CD4-positive, alpha-beta memory T cell (primary cell): ENCODE measurements around the gene KPNA1. TPM values are rescaled to one million over a fixed set of nuclear protein-coding genes. Genes with fewer than 3 reads are reported as not detected.
A peak's percentile ranks its signal among the peaks of the same experiment; 100 is the strongest.

ENCODE experiments used
- CTCF ChIA-PET: fragments of 350-600 bp; sonication (Branson Sonifier 250); formaldehyde crosslinking; loops from one replicate; lab custom pipeline; 2021; ENCODE audit warnings: inconsistent platforms; ENCODE audit not compliant: partially characterized antibody; lab: Charles Lee
- POLR2A ChIA-PET: fragments of 350-600 bp; sonication (Branson Sonifier 250); formaldehyde crosslinking; loops from one replicate; lab custom pipeline; 2021; ENCODE audit not compliant: partially characterized antibody; lab: Charles Lee
- DNase-seq, 5 donors: peaks; one replicate each; pipeline versions ENCODE4 v3.0.0 to v3.0.0-alpha.2; 2020 to 2022; ENCODE audit warnings: mixed read lengths in 1 of 5
- H3K27ac ChIP-seq: one replicate; pipeline ENCODE4 v1.7.0; 2013; ENCODE audit warnings: low read depth, low read length
- H3K27me3 ChIP-seq: 2 replicates; pipeline ENCODE4 v1.7.0; 2013; ENCODE audit warnings: mild to moderate bottlenecking, low read length, moderate library complexity; ENCODE audit not compliant: insufficient read depth
- H3K36me3 ChIP-seq: 2 replicates; pipeline ENCODE4 v1.7.0; 2013; ENCODE audit warnings: mild to moderate bottlenecking, low read length, moderate library complexity; ENCODE audit not compliant: insufficient read depth
- H3K4me1 ChIP-seq: 2 replicates; pipeline ENCODE4 v1.7.0; 2013; ENCODE audit warnings: mild to moderate bottlenecking, low read length, moderate library complexity; ENCODE audit not compliant: insufficient read depth
- H3K4me3 ChIP-seq, 2 donors: one replicate each; pipeline ENCODE4 v1.7.0; 2013; ENCODE audit warnings: low read length in 2 of 2, mild to moderate bottlenecking in 1 of 2
- H3K9me3 ChIP-seq, 2 donors: one replicate each; pipeline ENCODE4 v1.7.0; 2013; ENCODE audit warnings: low read length in 2 of 2, control low read depth in 1 of 2; ENCODE audit not compliant: control insufficient read depth in 1 of 2
- H3K27ac Mint-ChIP-seq, 7 donors: one replicate each; pipeline ENCODE4 v1.8.0; 2020 to 2021; ENCODE audit warnings: mixed read lengths in 7 of 7, mild to moderate bottlenecking in 6 of 7, inconsistent platforms in 3 of 7, moderate library complexity in 3 of 7
- H3K27me3 Mint-ChIP-seq, 2 donors: one replicate each; pipeline ENCODE4 v1.8.0; 2020 to 2021; ENCODE audit warnings: mixed read lengths in 2 of 2
- H3K36me3 Mint-ChIP-seq, 2 donors: one replicate each; pipeline ENCODE4 v1.8.0; 2020 to 2021; ENCODE audit warnings: mixed read lengths in 2 of 2, inconsistent platforms in 1 of 2, mild to moderate bottlenecking in 1 of 2
- H3K4me1 Mint-ChIP-seq, 4 donors: one replicate each; pipeline ENCODE4 v1.8.0; 2020 to 2021; ENCODE audit warnings: mixed read lengths in 4 of 4, mild to moderate bottlenecking in 1 of 4
- H3K4me3 Mint-ChIP-seq, 8 donors: one replicate each; pipeline ENCODE4 v1.8.0; 2020 to 2021; ENCODE audit warnings: mixed read lengths in 8 of 8, mild to moderate bottlenecking in 7 of 8, moderate library complexity in 6 of 8, inconsistent platforms in 3 of 8
- H3K9me3 Mint-ChIP-seq, 8 donors: one replicate each; pipeline ENCODE4 v1.8.0; 2020 to 2021; ENCODE audit warnings: mixed read lengths in 8 of 8, mild to moderate bottlenecking in 5 of 8, inconsistent platforms in 3 of 8, moderate library complexity in 1 of 8
- intact Hi-C: fragments of 100-400 bp; cut with micrococcal nuclease; formaldehyde crosslinking; loops from one replicate; pipeline ENCODE4 v1.15.1; 2023
- polyA plus RNA-seq, 2 donors: library from polyadenylated mRNA; unstranded; fragments of 300-500 nt; fragmentation: Illumina TruSeq; gene quantifications; one replicate each; pipeline ENCODE4 v1.2.3, GENCODE V29; 2021
- total RNA-seq, 2 experiments: library from RNA; stranded (reverse); gene quantifications; one replicate each; pipeline ENCODE4 v1.2.3, GENCODE V29; 2021

The KPNA1 gene
- total and polyA plus RNA-seq, 4 experiments from 2014 or later = 45.6 to 71.5 (median 59.4) TPM

DNA sequence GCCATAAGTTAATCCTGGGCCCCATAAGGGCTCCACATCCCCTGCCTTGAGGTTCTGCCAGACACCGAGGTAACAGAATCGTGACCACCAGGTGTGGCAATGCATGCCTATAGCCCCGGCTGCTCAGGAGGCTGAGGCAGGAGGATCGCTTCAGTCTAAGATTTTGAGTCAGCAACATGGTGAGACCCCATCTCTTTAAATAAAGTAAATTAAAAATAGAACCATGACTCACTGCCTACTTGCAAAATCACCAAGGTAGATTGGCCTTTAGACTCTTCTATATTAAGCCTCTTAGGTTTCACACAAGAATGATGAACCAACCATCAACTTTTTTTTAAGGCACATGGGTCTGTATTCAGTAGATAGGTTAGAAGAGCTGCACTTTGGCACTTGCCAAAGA lies 108.5 kb downstream of the KPNA1 start:
- Mint-ChIP-seq H3K36me3 (peaks cover 50 to 75% of the 10 kb centered on the region in 2 donors), H3K27me3 (no peaks in the 10 kb centered on the region), H3K4me3 (no peak overlapping the region), H3K27ac (peak overlapping the region in 1 of 7 donors; percentile 25), H3K9me3 (no peaks in the 10 kb centered on the region), H3K4me1 (peaks cover 0 to 10% (median 3%) of the 10 kb centered on the region in 4 donors)
- Histone ChIP-seq H3K27ac (no peak overlapping the region), H3K4me3 (no peak overlapping the region), H3K4me1 (no peaks in the 10 kb centered on the region), H3K36me3 (peaks cover 69% of the 10 kb centered on the region), H3K27me3 (no peaks in the 10 kb centered on the region), H3K9me3 (no peaks in the 10 kb centered on the region)
- ChIA-PET POLR2A (interaction anchor here (1.9 to 2.2 kb wide), 2 partner anchors 10 to 23 kb away, joined by 8 to 10 read pairs; partner anchors contain the start of genes FAM162A, MIX23 and WDR5B), CTCF (no interaction called here)
- intact Hi-C loops = no loop called here
- DNase-seq = no peak

DNA sequence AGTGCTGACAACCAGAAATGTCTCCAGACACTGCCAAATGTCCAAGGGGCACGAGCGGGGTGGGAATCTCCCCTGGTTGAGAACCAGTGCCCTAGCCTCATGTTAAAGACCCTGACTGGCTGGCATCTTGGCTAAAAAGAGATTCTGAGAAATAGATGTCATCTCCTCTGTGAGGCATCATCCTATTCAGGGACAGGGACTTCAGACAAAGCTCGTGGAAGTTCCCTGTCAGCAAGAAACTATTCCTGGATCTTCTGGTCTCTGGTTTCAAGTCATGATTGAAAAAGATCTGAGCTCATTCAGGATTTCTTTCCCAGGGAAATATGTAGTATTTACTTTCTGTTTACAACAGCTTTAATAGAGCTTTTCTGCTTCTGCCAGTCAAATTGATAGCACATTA lies 109.7 kb downstream of the KPNA1 start:
- no peaks in the 10 kb centered on the region for H3K27me3 Mint-ChIP-seq
- no peak overlapping the region for H3K4me3 ChIP-seq
- H3K27ac Mint-ChIP-seq = peak overlapping the region in 1 of 7 donors; percentile 50
- H3K4me3 Mint-ChIP-seq = no peak overlapping the region
- H3K36me3 Mint-ChIP-seq = peaks cover 50 to 66% of the 10 kb centered on the region in 2 donors
- peaks cover 0 to 5% (median 3%) of the 10 kb centered on the region in 4 donors for H3K4me1 Mint-ChIP-seq
- no peaks in the 10 kb centered on the region for H3K9me3 ChIP-seq
- POLR2A ChIA-PET = interaction anchor here (0.8 kb wide), 1 partner anchor 11 kb away, joined by 3 read pairs; the partner anchor contains the start of gene WDR5B
- no peak overlapping the region for H3K27ac ChIP-seq
- H3K4me1 ChIP-seq = no peaks in the 10 kb centered on the region
- CTCF ChIA-PET = interaction anchor here (0.8 to 1.2 kb wide), 2 partner anchors 11 to 290 kb away, joined by 3 to 4 read pairs; partner anchors contain the start of gene WDR5B
- no peaks in the 10 kb centered on the region for H3K9me3 Mint-ChIP-seq
- DNase-seq = no peak
- intact Hi-C loops = no loop called here
- peaks cover 58% of the 10 kb centered on the region for H3K36me3 ChIP-seq
- H3K27me3 ChIP-seq = no peaks in the 10 kb centered on the region

DNA sequence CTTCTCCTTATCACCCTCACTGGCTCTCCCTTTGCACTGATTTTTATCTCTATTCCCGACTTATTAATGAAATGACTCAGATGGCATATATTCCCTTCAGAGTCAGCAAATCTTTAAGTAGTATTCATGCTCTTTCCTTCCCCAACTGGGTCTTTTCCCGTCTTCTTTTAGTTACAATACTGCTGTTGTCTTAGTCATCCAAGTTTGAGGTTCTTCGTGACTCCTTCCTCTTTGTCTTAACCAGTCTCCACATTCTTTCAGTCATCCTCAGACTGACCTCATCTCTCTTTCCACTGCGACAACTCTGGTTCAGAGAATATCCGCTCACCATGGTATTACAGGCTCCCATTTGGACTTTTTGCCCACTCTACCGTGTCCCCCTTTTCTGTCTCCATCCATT lies 111.2 kb downstream of the KPNA1 start:
- H3K27me3 ChIP-seq = no peaks in the 10 kb centered on the region
- no peak overlapping the region for H3K27ac ChIP-seq
- no peak for DNase-seq
- peaks cover 45 to 51% of the 10 kb centered on the region in 2 donors for H3K36me3 Mint-ChIP-seq
- intact Hi-C loops = no loop called here
- H3K4me3 Mint-ChIP-seq = peak overlapping the region in 1 of 8 donors; percentile 23
- H3K9me3 ChIP-seq = no peaks in the 10 kb centered on the region
- peaks cover 0 to 3% (median under 1%) of the 10 kb centered on the region in 4 donors for H3K4me1 Mint-ChIP-seq
- POLR2A ChIA-PET = no interaction called here
- H3K27ac Mint-ChIP-seq = peak overlapping the region in 2 of 7 donors; percentile 38 to 76
- peaks cover 53% of the 10 kb centered on the region for H3K36me3 ChIP-seq
- no peaks in the 10 kb centered on the region for H3K9me3 Mint-ChIP-seq
- H3K27me3 Mint-ChIP-seq = no peaks in the 10 kb centered on the region
- no peaks in the 10 kb centered on the region for H3K4me1 ChIP-seq
- H3K4me3 ChIP-seq = no peak overlapping the region
- CTCF ChIA-PET = no interaction called here

DNA sequence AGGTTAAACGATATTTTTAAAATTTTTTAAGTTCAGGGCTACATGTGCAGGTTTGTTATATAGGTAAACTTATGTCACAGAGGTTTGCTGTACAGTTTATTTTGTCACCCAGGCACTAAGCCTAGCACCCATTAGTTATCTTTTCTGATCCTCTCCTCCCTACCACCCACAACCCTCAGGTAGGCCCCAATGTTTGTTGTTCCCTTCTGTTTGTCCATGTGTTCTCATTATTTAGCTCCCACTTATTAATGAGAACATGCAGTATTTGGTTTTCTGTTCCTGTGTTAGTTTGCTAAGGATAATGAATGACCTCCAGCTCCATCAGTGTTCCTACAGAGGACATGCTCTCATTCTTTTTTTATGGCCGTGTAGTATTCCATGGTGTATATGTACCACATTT lies 115.8 kb downstream of the KPNA1 start:
- POLR2A ChIA-PET = no interaction called here
- no peak overlapping the region for H3K27ac ChIP-seq
- H3K36me3 Mint-ChIP-seq = peaks cover 18% of the 10 kb centered on the region in 2 donors
- H3K4me1 ChIP-seq = no peaks in the 10 kb centered on the region
- H3K27me3 Mint-ChIP-seq = no peaks in the 10 kb centered on the region
- H3K4me1 Mint-ChIP-seq = peaks cover 0 to 3% (median under 1%) of the 10 kb centered on the region in 4 donors
- peaks cover 11% of the 10 kb centered on the region for H3K36me3 ChIP-seq
- intact Hi-C loops = no loop called here
- H3K4me3 Mint-ChIP-seq = no peak overlapping the region
- H3K4me3 ChIP-seq = no peak overlapping the region
- H3K27ac Mint-ChIP-seq = no peak overlapping the region
- DNase-seq = no peak
- H3K9me3 ChIP-seq = no peaks in the 10 kb centered on the region
- H3K9me3 Mint-ChIP-seq = no peaks in the 10 kb centered on the region
- CTCF ChIA-PET = interaction anchor here (1.0 kb wide), 1 partner anchor 15 kb away, joined by 4 read pairs; the partner anchor contains the start of gene FAM162A
- H3K27me3 ChIP-seq = no peaks in the 10 kb centered on the region

DNA sequence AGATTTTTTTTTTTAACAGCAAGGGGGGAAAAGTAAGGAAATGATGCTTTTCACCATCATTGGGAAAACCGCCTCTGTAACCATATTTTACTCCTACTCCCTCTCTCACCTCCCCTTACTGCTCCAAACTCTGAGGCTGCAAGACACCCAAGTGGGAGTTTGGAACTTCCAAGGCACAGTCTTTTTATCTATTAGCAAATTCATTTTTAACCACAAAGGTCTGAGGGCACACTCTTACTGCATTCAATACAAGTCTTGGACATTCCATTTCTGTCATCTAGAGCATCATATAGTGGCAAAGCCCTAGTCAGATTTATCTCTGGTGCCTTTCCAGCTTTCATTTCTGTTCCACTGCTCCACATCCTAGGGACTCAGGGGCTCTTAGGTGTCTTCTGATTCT lies 117.5 kb downstream of the KPNA1 start:
- Histone ChIP-seq H3K27me3 (no peaks in the 10 kb centered on the region), H3K9me3 (no peaks in the 10 kb centered on the region), H3K4me1 (no peaks in the 10 kb centered on the region), H3K27ac (no peak overlapping the region), H3K4me3 (no peak overlapping the region), H3K36me3 (no peaks in the 10 kb centered on the region)
- ChIA-PET CTCF (interaction anchor here (0.8 to 1.2 kb wide), 2 partner anchors 19 to 282 kb away, joined by 3 read pairs; partner anchors contain the start of gene WDR5B), POLR2A (no interaction called here)
- Mint-ChIP-seq H3K9me3 (no peaks in the 10 kb centered on the region), H3K4me1 (peaks cover 0 to 6% (median 5%) of the 10 kb centered on the region in 4 donors), H3K36me3 (peaks cover 7 to 8% of the 10 kb centered on the region in 2 donors), H3K27ac (no peak overlapping the region), H3K27me3 (no peaks in the 10 kb centered on the region), H3K4me3 (no peak overlapping the region)
- DNase-seq = no peak
- intact Hi-C loops = no loop called here

DNA sequence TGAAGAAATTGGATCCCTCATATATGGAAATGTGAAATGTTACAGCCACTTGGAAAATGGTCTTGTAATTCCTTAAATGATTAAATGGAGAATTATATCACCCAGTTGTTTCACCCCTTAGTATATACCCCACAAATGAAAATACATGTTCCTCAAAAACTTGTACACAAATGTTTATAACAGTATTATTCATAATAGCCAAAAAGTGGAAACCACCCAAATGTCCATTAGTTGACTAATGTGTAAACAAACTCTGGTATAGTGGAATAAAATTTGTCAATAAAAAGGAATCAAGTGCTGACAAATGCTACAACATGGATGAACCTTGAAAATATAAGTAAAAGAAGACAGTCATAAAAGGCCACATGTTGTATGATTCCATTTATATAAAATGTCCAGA lies 118.2 kb downstream of the KPNA1 start:
- Histone ChIP-seq H3K9me3 (no peaks in the 10 kb centered on the region), H3K4me3 (no peak overlapping the region), H3K4me1 (no peaks in the 10 kb centered on the region), H3K27ac (no peak overlapping the region), H3K36me3 (no peaks in the 10 kb centered on the region), H3K27me3 (no peaks in the 10 kb centered on the region)
- H3K4me3 Mint-ChIP-seq = no peak overlapping the region
- no peak overlapping the region for H3K27ac Mint-ChIP-seq
- peaks cover 6 to 8% of the 10 kb centered on the region in 2 donors for H3K36me3 Mint-ChIP-seq
- no peaks in the 10 kb centered on the region for H3K9me3 Mint-ChIP-seq
- intact Hi-C loops = no loop called here
- H3K27me3 Mint-ChIP-seq = no peaks in the 10 kb centered on the region
- CTCF ChIA-PET = no interaction called here
- POLR2A ChIA-PET = no interaction called here
- H3K4me1 Mint-ChIP-seq = peaks cover 0 to 6% (median 5%) of the 10 kb centered on the region in 4 donors
- no peak for DNase-seq

DNA sequence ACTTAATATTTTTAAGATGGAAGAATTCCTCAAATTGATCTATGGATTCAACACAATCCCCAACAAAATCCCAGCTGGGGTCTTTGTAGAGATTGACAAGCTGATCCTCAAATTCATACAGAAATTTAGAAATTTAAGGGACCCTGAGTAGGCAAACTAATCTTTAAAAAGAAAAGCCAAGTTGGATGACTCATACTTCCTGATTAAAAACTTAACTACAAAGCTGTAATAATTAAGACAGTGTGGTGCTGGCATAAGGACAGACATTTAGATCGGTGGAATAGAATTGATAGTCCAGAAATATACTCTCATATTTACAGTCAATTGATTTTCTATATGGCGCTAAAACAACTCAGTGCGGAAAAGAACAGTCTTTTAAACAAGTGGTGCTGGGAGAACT lies 119.2 kb downstream of the KPNA1 start:
- intact Hi-C loops = no loop called here
- Histone ChIP-seq H3K4me1 (no peaks in the 10 kb centered on the region), H3K36me3 (no peaks in the 10 kb centered on the region), H3K9me3 (no peaks in the 10 kb centered on the region), H3K4me3 (no peak overlapping the region), H3K27me3 (no peaks in the 10 kb centered on the region), H3K27ac (no peak overlapping the region)
- no peak overlapping the region for H3K27ac Mint-ChIP-seq
- no peak overlapping the region for H3K4me3 Mint-ChIP-seq
- DNase-seq = no peak
- H3K4me1 Mint-ChIP-seq = peaks cover 0 to 4% (median 4%) of the 10 kb centered on the region in 4 donors
- CTCF ChIA-PET = no interaction called here
- POLR2A ChIA-PET = interaction anchor here (0.9 kb wide), 1 partner anchor 11 kb away, joined by 3 read pairs; no protein-coding TSS in a partner anchor
- no peaks in the 10 kb centered on the region for H3K27me3 Mint-ChIP-seq
- H3K36me3 Mint-ChIP-seq = peaks cover 4 to 8% of the 10 kb centered on the region in 2 donors
- no peaks in the 10 kb centered on the region for H3K9me3 Mint-ChIP-seq
